ENCODE results near the gene GARIN1A. TPM values are rescaled to one million over a fixed set of nuclear protein-coding genes. Genes with fewer than 3 reads are reported as not detected.
"Not testable (repeated sequence)": the region's sequence is repeated elsewhere in the genome, so short reads cannot be mapped to it uniquely, and the experiment has no call there.

Gene GARIN1A
- total RNA-seq, 6 experiments from 2014 or later: 0.06 to 1.3 (median 0.48) TPM

DNA sequence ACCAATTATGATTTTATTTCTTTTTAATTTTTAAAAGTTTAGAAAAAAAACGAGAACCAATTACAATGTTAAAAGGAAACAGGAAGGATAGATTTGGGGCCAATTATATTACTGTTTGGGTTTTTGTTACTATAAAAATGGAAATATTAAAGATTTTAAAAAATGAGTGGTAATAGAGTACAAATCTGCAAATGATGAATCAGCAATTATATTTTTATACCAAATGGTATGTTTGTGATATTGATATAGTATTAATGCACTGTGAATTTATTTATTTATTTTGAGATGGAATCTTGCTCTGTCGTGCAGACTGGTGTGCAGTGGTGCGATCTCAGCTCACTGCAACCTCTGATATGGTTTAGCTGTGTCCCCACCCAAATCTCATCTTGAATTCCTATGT is 11.5 kb upstream of the GARIN1A start:
- Histone ChIP-seq H3K4me1 (no peaks in the 10 kb centered on the region), H3K9me3 (no peaks in the 10 kb centered on the region), H3K27me3 (no peaks in the 10 kb centered on the region), H3K4me3 (no peak overlapping the region), H3K27ac (no peak overlapping the region), H3K36me3 (no peaks in the 10 kb centered on the region)
- WGBS (ENCODE audit: insufficient coverage, low coverage, low lambda C conversion rate, missing lambda C conversion rate): 91% methylated on average over 3 of the region's 3 CpGs
- TF ChIP-seq CTCF (IDR thresholded peaks at IDR 0.05): no peak
- TF ChIP-seq POLR2A (IDR thresholded peaks at IDR 0.05): no peak
- ATAC-seq: no peak
- no peak for DNase-seq
- intact Hi-C loops (cut with DNase I): no loop called here

- Histone ChIP-seq H3K27ac (no peak overlapping the region), H3K36me3 (no peaks in the 10 kb centered on the region), H3K4me1 (no peaks in the 10 kb centered on the region), H3K27me3 (no peaks in the 10 kb centered on the region), H3K9me3 (no peaks in the 10 kb centered on the region), H3K4me3 (no peak overlapping the region)
- intact Hi-C loops (cut with DNase I): no loop called here
- 93% methylated on average over 5 of the region's 5 CpGs for WGBS (ENCODE audit: insufficient coverage, low coverage, low lambda C conversion rate, missing lambda C conversion rate)
- DNase-seq (no peak), ATAC-seq (no peak)
- TF ChIP-seq CTCF (IDR thresholded peaks at IDR 0.05): no peak
- TF ChIP-seq POLR2A (IDR thresholded peaks at IDR 0.05): no peak
Observed at GRCh38 chr7:128661446-128661845, 10.6 kb upstream of the GARIN1A start.

DNA sequence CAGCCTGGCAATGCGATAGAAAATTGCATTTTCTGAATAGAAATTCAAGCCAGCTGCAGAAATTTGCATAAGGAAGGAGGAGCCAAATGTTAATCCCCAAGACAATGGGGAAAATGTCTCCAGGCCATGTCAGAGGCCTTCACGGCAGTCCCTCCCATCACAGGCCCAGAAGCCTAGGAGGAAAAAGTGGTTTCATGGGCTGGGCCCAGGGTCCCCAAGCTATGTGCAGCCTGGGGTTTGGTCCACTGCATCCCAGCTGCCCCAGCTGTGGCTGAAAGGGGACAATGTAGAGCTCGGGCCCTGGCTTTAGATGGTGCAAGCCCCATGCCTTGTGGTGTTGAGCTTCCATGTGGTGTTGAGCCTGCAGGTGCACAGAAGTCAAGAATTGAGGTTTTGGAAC is 10.0 kb upstream of the GARIN1A start:
- no peak overlapping the region for H3K27ac ChIP-seq
- no peak for TF ChIP-seq POLR2A (IDR thresholded peaks at IDR 0.05)
- TF ChIP-seq CTCF (IDR thresholded peaks at IDR 0.05): no peak
- no peaks in the 10 kb centered on the region for H3K4me1 ChIP-seq
- DNase-seq (no peak), ATAC-seq (no peak)
- 100% methylated on average over 2 of the region's 3 CpGs for WGBS (ENCODE audit: insufficient coverage, low coverage, low lambda C conversion rate, missing lambda C conversion rate)
- H3K27me3 ChIP-seq: no peaks in the 10 kb centered on the region
- no peak overlapping the region for H3K4me3 ChIP-seq
- no peaks in the 10 kb centered on the region for H3K9me3 ChIP-seq
- intact Hi-C loops (cut with DNase I): no loop called here
- H3K36me3 ChIP-seq: no peaks in the 10 kb centered on the region

GRCh38 chr7:128663223-128663622 is 8.9 kb upstream of the GARIN1A start:
- ATAC-seq; DNase-seq; intact Hi-C loops (cut with DNase I); H3K27ac ChIP-seq; H3K4me3 ChIP-seq; H3K36me3 ChIP-seq; H3K9me3 ChIP-seq; H3K4me1 ChIP-seq; H3K27me3 ChIP-seq: not testable (repeated sequence)
- 86% methylated on average over 3 of the region's 3 CpGs for WGBS (ENCODE audit: insufficient coverage, low coverage, low lambda C conversion rate, missing lambda C conversion rate)

DNA sequence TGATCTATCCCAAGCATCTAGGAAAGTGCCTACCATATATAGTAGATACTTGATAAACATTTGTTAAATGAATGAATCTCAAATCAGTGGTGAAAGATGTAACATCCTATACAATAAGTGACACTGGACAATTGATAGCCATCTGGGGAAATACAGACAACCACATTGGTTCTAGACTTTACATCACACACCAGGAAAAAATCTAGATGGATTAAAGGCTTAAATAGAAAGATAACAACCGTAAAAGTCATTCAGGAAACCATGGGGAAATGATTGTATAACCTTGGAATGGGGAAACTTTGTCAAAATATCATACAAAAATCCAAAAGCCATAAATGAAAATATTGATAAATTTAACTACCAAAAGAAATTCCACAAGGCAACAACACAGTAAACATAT is 7.0 kb upstream of the GARIN1A start:
- intact Hi-C loops (cut with DNase I): no loop called here
- ATAC-seq (no peak), DNase-seq (no peak)
- H3K27me3 ChIP-seq: no peaks in the 10 kb centered on the region
- no peaks in the 10 kb centered on the region for H3K9me3 ChIP-seq
- TF ChIP-seq POLR2A (IDR thresholded peaks at IDR 0.05) (no peak), CTCF (IDR thresholded peaks at IDR 0.05) (no peak)
- H3K4me1 ChIP-seq: no peaks in the 10 kb centered on the region
- WGBS (ENCODE audit: insufficient coverage, low coverage, low lambda C conversion rate, missing lambda C conversion rate): 56% methylated on average over 1 of the region's 1 CpG
- no peaks in the 10 kb centered on the region for H3K36me3 ChIP-seq
- no peak overlapping the region for H3K4me3 ChIP-seq
- no peak overlapping the region for H3K27ac ChIP-seq
